Coronary artery (tissue), 2 donors: ENCODE measurements around the gene TMEM87A.
"Not testable (repeated sequence)": the region's sequence is repeated elsewhere in the genome, so short reads cannot be mapped to it uniquely, and the experiment has no call there.

ENCODE experiments used
- DNase-seq: peaks from one replicate; pipeline ENCODE4 v3.0.0-alpha.2; 2017; ENCODE audit warnings: low spot score
- H3K27ac ChIP-seq, 2 donors: fragments of 200-600 bp; sonication (generic); one replicate each; pipeline ENCODE4 v1.5.1; 2016 to 2019
- H3K4me3 ChIP-seq: fragments of 200-600 bp; sonication (generic); 2 replicates; pipeline ENCODE4 v1.5.1; 2016; ENCODE audit warnings: mild to moderate bottlenecking, moderate library complexity
- CTCF ChIP-seq: fragments of 200-600 bp; sonication (generic); IDR thresholded peaks from one replicate; pipeline ENCODE4 v1.5.1; 2019; ENCODE audit warnings: antibody characterized with exemption

The TMEM87A gene

GRCh38 chr15:42232606-42233005, 40.6 kb downstream of the TMEM87A start:
- no peak for TF ChIP-seq CTCF
- DNase-seq, result no peak
- Histone ChIP-seq H3K4me3 (no peak overlapping the region), H3K27ac (no peak overlapping the region)

GRCh38 chr15:42231088-42231487, 42.1 kb downstream of the TMEM87A start:
- DNase-seq, result no peak
- no peak overlapping the region for H3K27ac ChIP-seq
- H3K4me3 ChIP-seq, result no peak overlapping the region
- TF ChIP-seq CTCF, result no peak

GRCh38 chr15:42228981-42229380, 44.3 kb downstream of the TMEM87A start:
- DNase-seq, H3K27ac ChIP-seq, H3K4me3 ChIP-seq: not testable (repeated sequence)

- no peak for TF ChIP-seq CTCF
- H3K4me3 ChIP-seq, result no peak overlapping the region
- DNase-seq, result no peak
- H3K27ac ChIP-seq, result no peak overlapping the region
Measured at GRCh38 chr15:42228036-42228435, 45.2 kb downstream of the TMEM87A start.

- no peak for TF ChIP-seq CTCF
- Histone ChIP-seq H3K4me3 (no peak overlapping the region), H3K27ac (no peak overlapping the region)
- DNase-seq, result no peak
Measured at GRCh38 chr15:42226648-42227047, 46.6 kb downstream of the TMEM87A start.

GRCh38 chr15:42220216-42220615, 53.0 kb downstream of the TMEM87A start:
- DNase-seq, result no peak
- H3K4me3 ChIP-seq, result no peak overlapping the region
- H3K27ac ChIP-seq, result no peak overlapping the region
- TF ChIP-seq CTCF, result no peak

GRCh38 chr15:42218953-42219592, 54.2 kb downstream of the TMEM87A start:
- Histone ChIP-seq H3K4me3 (no peak overlapping the region), H3K27ac (no peak overlapping the region)
- no peak for DNase-seq
- no peak for TF ChIP-seq CTCF
